CD4-positive, alpha-beta T cell treated with Interleukin-1 beta for 1 hour (primary cell): ENCODE measurements around the gene ACSM4.
"Not testable (repeated sequence)": the region's sequence is repeated elsewhere in the genome, so short reads cannot be mapped to it uniquely, and the experiment has no call there.

Experiments
- DNase-seq, 2 donors: peaks; one replicate each; pipeline ENCODE4 v3.0.0-alpha.2; 2020 to 2022

The ACSM4 gene, protein sequence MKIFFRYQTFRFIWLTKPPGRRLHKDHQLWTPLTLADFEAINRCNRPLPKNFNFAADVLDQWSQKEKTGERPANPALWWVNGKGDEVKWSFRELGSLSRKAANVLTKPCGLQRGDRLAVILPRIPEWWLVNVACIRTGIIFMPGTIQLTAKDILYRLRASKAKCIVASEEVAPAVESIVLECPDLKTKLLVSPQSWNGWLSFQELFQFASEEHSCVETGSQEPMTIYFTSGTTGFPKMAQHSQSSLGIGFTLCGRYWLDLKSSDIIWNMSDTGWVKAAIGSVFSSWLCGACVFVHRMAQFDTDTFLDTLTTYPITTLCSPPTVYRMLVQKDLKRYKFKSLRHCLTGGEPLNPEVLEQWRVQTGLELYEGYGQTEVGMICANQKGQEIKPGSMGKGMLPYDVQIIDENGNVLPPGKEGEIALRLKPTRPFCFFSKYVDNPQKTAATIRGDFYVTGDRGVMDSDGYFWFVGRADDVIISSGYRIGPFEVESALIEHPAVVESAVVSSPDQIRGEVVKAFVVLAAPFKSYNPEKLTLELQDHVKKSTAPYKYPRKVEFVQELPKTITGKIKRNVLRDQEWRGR

DNA sequence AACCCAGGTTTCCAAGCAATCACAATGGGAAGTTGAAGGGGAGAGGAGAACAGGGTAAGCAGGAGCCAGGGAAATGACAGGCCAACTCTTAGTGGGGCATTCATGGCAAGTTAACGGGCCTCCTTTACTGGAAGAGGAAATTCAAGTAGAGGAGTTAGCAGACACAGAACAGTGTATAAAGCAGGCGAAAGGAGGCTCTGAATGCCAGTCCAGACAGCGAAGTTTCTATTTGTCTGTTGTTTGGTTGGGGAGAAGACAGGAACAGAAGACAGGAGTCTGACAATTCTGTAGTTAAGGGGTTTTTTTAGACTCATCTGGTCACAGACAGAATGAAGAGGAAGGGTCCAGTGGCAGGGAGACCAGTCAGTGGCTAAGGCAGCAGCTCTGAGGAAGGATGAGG is at the start of gene ACSM4:
ACSM4 (plus strand) TSS at position 301 of the 400 bp plus-strand sequence. CDS start 260 bp downstream, outside the sequence.
- DNase-seq: no peak

DNA sequence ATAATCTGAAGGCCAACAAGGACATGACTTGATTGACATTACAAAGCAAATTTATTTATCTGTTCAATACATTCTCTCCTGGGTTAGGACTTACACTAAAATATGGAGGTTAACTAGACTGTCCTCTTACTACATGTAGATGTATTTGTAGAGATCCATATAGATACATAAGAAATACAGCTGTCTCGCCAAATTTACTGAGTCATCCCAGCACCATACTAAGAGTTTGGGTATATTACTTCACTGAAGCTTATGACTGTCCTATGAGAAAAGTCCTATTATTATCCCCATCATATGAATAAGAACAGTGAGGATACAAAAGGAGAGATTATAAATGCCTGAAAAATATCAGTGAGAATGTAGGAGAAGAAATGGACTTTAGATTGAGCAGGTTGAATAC is 44.8 kb upstream of the ACSM4 start:
- no peak for DNase-seq

DNA sequence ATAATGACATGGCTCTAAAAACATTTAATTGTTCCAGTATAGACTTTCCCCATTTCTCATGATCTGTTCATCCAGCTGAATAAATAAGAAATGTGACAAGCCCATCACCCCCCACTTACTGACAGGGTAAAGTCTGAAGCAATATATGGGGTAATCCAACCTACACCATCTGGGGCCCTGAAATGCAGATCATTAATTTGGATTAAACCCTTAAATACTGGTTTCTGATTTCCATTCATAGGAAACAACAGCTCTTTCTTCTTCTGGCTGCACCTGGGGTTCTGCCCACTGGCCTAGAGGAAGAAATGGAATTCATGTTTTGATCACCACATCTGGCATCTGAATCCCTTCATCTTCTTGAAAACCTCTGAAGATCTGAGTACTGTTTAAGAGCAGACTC is 39.3 kb upstream of the ACSM4 start:
- DNase-seq: no peak

DNA sequence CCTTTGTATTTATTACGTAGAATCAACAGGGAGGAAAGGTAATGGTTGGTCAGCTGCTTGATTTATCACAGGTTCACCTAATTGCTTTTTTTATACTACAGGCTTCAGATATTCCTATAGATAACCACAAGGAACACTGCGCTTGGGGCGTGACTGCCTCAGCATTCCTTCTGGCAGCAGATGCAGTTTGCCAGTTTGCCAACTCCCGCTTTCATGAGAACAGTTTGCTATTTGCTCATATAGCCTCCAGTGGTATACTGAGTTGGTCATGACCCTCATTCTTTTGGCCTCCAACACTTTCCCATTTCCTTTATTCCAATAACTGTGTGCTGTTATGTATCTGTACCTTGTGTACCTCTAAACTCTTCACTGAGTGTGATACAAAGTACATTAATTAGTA is 38.6 kb upstream of the ACSM4 start:
- no peak for DNase-seq

DNA sequence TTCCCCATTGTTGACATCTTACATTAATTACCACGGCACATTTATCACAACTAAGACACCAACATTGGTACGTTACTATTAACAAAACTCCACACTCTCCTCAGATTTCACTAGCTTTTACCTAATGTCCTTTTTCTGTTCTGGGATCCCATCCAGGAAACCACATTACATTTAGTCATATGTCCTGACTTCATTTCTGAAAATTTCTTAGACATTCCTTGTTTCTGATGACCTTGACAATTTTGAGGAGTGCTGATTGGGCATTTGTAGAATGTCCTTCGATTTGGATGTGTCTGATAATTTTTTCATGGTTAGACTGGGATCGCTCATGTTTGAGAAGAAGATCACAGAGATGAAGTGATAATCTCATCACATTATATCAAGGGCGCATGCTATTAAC is 34.6 kb upstream of the ACSM4 start:
- no peak for DNase-seq

DNA sequence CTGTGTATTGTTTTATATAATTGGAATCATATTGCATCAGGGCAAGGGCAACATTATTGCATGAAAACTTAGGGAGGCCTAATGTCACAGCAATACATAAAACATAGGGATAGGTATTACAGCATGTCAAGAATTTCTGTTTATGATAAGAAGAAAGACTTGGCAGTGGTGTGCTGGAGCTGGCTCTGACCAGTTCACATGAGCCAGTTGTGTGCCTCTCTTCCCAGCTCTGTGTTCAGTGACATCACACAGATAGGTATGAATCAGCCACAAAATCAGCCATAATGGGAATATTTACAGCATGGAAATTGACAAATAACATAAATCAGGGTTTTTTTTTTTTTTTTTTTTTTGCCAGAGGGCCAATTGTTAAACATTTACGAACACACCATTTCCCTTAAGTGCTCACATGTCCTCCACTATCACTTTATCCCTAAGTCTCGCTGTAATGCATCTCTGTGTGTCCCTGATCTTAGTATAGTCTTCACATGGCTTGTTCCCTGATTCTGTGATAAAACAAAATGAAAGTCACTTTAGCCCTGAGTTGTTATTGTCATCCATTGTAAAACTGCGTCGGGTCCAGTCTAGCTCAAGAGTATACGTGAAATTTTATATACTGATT is 31.9 kb upstream of the ACSM4 start:
- DNase-seq: no peak

DNA sequence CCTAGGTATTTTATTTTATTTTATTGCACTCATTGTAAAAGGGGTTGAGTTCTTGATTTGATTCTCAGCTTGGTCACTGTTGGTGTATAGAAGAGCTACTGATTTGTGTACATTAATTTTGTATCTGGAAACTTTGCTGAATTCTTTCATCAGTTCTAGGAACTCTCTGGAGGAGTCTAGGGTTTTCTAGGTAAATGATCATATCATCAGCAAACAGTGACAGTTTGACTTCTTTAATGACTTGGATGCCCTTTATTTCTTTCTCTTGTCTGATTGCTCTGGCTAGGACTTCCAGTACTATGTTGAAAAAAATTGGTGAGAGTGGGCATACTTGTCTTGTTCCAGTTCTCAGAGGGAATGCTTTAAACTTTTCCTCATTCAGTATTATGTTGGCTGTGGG is 28.4 kb upstream of the ACSM4 start:
- not testable (repeated sequence) for DNase-seq

DNA sequence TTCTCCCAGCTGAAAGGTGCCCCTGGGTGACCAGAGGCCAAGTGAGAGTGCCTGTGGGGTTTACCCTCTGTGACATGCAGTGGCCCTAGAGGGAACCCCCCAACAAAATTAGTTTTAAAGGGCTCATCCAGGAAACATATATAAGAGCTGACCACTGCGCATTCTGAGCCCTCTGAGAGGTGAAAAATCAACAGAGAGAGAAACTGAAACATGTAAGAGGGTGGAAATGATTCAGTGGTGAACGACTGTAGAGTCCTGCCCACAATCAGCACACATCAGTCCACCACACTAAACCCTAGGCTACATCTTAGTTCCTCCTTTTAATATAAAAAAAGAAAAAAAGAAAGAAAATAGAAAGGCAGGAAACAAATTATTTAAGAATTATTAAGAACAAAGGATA is 21.0 kb upstream of the ACSM4 start:
- DNase-seq: no peak

DNA sequence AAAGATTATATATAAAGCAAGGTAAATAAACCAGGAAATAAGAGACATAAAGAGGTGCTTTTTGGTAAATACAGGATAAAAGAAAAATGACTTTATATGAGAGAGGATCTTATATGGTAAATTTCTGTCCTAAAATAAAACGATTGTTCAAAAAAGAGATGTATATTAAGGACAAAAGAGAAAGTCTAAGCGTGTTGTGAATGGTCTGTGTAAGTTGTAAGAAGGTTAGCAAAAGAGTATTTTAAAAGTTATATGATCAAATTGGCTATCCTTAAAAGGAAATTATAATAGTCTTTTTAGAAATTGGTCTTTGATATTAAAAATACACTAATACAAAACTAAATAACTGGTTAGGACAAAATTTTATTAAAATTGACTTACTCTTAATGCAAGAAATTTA is 14.1 kb upstream of the ACSM4 start:
- DNase-seq: no peak

DNA sequence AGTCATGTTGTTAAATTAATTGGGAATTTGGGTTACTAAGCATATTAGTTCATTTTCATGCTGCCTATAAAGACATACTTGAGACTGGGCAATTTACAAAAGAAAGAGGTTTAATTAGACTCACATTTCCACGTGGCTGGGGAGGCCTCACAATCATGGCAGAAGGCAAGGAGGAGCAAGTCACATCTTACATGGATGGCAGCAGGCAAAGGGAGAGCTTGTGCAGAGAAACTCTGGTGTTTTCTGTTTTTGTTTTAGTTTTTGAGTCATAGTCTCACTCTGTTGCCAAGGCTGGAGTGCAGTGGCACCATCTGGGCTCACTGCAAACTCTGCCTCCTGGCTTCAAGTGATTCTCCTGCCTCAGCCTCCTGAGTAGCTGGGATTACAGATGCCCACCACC is 13.3 kb upstream of the ACSM4 start:
- DNase-seq: not testable (repeated sequence)

DNA sequence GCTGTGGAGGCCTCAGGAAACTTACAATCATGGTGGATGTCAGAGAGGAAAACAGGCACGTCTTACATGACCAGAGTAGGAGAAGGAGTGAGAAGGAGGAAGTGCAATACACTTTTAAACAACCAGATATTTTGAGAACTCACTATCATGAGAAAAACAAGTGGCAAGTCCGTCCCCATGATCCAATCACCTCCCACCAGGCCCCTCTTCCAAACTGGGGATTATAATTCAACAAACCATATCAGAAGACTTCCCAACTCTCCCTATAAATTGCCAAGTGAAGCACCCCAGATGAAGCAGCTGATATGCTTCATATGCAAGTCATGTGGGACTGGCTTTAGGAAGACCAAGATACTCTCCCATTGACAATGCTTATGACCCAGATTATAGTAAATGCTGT is 11.6 kb upstream of the ACSM4 start:
- no peak for DNase-seq

DNA sequence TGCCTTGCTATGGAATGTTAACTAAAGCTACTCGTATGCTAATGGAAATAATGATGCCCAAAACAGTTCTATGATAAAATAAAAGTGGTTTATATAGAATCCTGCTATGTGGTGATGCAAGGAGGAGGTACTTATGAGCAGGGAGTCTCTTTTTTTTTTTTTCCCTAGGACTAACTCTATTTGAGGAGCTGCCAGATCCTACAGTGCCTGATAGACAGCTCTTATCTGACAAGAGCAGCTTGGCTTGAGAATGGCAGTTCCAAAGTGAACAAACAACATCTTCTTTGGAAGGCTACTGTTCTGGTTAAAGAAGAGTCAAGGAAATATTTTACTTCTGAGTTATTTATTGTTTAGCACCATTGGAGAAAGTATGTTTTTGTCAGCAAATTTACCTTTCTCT is 10.2 kb upstream of the ACSM4 start:
- DNase-seq: no peak

DNA sequence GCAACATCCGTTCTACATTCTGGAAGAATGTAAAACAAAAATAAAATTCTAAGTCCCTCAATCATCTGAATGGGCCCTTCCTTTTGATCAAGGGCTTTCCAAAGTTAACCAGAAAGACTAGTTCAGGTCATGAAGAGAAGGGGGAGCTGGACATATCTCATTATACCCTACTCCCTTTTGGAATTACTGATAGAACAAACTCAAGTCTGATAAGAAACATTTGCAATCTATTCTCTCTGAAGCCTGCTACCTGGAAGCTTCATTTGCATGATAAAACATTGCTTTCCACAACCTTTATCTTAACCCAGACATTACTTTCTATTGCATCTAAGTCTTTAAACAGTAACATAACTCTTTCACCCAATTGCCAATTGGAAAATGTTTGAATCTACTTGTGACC is 8.3 kb upstream of the ACSM4 start:
- no peak for DNase-seq

DNA sequence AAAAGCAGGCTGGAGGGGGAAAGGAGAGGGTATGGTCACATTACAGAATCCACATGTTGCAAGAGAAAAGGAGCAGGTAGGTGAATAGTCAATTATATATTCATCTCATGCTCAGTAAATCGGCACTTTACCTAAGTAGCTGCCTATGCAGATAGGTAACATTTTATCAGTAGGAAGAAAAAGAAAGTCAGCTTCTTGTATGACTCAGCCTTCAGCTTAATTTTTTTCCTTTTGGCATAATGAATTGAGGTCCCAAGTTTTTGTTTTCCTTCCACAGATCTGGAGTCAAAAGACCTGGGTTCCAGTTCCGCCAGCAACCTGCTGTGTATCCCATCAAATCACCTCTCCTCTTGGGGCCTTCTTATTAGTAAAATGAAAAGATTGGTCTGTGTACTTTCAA is 6.0 kb upstream of the ACSM4 start:
- no peak for DNase-seq

DNA sequence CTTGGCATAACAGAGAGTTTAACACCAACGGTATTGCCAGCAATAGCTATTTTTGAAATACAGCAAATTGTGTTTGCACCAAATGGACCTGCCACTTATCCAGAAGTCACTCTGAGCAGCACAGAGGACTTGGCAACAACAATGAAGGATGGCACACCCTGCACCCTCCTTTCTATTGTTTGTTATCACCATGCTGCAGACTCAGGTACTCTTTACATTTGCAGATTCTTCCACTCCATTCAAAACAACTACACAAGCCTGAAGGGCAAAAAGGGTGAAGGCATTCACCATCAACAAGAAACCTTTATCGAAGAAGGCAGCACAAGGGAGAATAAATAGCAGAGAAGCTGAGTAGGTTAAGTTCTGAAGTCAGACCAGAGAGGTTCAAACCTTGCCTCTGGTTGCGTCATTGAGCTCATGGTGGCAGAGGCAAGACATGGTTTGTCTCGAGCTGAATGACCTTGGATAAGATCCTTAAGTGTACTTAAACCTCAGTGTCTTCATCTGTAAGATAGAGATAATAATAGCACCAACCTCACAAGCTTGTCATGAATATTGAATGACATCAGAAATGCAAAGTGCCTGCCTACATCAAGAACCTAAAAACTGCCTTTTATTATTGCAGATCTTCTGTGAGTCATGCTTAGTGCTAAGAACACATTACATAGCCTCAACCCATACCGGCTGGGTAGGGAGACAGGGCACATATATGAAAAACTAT is 1.4 kb upstream of the ACSM4 start:
- no peak for DNase-seq

DNA sequence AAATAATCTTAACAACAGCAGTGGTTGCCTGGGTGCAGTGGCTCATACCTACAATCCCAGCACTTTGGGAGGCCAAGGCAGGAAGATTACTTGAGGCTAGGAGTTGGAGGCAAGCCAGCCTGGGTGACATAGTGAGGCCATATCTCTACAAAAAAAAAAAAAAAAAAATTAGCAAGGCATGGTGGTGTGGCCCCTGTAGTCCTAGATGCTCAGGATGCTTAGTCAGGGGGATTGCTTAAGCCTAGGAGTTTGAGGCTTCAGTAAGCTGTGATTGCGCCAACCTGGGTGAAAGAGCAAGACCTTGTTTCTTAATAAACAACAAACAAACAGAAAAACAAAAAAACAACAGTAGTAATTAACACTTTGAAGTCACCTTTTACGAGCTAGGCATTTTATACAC is 642 bp upstream of the ACSM4 start:
- DNase-seq: no peak

DNA sequence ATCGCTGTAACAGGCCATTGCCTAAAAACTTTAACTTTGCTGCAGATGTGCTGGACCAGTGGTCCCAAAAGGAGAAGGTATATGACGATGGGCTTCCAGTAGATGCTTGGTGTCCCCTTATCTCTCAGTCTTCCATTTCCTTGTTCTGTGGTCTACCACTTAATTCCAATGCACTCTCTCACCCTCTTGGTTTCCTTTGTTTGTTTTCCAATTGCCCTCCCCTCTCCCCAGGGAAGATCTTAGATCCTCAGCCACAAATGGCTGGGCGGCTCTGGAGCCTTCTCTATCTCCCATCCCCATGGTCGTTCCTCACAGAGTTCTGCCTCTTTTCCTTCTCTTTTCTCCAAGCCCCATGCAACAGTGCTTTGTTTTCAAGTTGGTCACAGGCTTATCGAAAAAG is 584 bp downstream of the ACSM4 start:
- DNase-seq: no peak

DNA sequence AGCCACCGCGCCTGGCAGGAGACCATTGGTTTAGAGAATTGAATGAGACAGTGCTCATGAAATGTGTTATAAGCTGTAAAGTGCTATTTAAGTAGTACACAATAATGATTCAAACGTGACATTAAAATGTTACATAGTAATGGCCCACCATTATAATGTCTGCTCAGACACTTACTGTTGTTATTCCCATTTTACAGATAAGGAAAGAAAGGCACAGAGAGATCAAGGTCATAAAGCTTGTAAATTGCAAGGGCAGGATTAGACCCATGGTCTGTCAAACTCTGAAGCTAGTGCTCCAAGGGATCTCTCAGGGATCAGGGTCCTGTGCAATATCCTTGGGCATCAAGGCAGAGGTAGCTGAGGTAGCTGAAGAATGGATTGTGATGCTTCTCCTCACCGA is 6.2 kb downstream of the ACSM4 start:
- DNase-seq: no peak

DNA sequence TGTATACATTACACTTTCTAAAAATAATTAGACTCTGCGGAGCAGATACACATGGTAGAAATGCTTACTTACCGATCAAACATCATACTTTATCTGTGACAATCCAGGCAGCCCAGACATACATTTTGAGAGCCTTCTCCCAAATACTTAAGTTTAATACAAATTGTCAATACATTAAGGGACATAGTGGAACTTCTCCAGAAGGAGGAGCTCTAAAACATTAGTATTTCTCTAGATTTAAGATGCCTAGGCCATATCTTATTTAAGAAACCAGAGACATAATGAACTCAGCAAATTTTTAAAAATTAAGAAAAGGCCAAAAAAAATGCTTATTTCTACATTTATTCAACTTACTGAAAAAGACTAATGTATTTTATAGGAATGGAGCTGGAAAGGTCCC is 16.1 kb downstream of the ACSM4 start:
- DNase-seq: peak in 1 of 2 donors; percentile 10

DNA sequence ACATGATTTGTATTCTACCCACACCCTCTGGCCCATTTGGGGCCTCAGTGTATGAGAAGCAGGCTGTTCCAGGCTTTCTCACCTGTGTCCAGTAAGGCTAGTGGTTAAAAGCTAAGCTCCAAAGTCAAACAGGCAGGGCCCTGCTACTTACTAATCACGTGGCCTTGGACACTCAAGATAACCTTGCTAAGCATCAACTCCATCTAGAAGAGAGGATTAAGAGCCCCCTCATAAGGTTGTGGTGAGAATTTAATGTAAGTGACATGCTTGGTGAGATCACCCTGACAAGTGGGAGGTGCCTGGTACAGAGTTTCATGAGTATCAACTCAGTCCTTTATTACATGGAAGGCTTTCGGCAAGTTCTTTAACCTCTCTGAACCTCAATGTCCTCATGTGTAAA is 17.8 kb downstream of the ACSM4 start:
- no peak for DNase-seq

DNA sequence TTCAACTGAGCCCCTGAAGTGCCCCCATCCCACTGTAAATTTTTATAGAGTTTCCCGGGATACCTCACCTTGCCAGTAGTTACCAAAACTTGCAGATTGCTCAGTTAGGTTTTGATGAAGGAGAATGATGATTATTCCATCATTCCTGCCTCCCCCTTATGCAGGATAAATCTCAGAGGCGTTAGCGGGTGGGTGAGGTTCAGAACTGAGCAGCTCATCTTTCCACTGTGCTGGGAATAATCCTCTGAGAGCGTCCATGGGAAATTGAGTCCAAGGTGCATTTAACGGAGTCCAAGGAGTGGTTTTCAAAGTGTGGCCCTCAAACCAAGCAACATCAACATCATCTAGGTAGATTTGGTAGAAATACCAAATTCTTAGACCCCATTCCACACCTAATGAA is 18.7 kb downstream of the ACSM4 start:
- no peak for DNase-seq

DNA sequence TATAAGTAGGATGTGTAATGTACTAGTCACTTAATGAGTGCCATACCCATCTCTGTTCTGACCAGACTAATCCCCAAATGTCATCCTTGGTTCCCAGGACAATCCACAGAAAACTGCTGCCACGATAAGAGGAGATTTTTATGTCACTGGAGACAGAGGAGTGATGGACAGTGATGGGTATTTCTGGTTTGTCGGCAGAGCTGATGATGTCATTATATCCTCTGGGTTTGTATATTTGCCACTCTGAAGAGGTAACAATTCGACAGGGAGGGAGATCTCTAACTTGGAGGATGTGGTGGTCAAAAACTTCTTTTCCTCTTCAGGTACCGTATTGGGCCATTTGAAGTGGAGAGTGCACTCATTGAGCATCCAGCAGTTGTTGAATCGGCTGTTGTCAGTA is 20.3 kb downstream of the ACSM4 start:
- no peak for DNase-seq

DNA sequence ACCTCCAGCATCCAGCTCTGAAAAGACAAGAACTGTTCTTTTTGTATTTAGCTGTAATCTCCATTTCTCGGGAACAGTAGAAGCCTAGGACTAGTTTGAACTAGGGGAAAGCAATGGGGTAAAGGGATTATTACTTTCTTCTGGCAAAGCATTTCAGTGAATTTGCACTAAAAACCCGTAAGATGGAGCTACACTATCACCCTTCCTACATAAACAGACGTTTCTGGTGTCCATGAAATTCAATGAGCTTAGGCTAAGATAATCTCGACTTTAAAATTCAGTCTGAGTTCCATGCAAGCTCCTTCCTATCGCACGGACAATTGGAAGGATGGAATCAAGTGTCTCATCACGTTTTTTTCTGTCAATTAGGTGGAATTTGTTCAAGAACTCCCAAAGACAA is 24.0 kb downstream of the ACSM4 start:
- no peak for DNase-seq

DNA sequence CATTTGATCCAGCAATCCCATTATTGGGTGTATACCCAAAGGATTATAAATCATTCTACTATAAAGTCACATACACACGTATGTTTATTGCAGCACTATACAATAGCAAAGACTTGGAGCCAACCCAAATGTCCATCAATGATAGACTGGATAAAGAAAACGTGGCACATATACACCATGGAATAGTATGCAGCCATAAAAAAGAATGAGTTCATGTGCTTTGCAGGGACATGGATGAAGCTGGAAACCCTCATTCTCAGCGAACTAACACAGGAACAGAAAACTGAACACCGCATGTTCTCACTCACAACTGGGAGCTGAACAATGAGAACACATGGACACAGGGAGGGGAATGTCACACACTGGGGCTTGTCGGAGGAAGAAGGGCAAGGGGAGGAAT is 33.9 kb downstream of the ACSM4 start:
- not testable (repeated sequence) for DNase-seq
